ENCODE data around the gene CREB3.

CREB3 gene

DNA sequence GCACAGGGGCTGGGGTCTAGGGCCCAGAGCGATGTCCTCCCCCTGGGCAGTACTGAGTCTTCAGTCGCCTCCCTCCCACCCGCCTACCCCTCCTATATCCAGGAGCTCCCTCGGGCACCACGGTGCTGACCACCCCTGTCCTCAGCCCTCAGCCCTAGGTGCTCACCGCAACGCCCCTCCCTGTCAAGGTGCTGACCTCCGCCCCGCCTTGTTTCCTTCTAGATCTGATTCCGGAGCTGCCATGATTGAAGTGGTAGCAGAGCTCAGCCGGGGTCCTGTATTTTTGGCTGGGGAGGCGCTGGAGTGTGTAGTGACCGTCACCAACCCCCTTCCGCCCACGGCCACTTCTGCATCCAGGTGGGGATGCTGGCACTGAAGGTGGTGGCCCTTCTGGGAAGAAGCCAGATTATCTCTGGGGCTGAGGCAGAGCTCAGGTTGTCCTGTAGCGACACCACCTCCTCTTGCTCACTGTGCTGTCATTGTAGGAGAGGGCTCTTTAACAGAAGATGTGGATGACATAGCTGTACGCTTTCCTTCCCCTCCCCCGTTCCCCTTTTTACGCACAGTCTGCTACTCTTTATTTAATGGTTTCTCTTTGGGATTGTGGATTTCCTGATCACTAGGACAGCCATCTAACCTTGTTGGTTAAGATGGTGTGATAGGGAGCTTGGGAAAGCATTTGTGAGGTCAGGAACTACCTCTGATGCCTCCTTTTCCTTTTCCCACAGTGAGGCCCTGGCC is 17.2 kb downstream of the CREB3 start:
- TF ChIP-seq, protein P1, sequence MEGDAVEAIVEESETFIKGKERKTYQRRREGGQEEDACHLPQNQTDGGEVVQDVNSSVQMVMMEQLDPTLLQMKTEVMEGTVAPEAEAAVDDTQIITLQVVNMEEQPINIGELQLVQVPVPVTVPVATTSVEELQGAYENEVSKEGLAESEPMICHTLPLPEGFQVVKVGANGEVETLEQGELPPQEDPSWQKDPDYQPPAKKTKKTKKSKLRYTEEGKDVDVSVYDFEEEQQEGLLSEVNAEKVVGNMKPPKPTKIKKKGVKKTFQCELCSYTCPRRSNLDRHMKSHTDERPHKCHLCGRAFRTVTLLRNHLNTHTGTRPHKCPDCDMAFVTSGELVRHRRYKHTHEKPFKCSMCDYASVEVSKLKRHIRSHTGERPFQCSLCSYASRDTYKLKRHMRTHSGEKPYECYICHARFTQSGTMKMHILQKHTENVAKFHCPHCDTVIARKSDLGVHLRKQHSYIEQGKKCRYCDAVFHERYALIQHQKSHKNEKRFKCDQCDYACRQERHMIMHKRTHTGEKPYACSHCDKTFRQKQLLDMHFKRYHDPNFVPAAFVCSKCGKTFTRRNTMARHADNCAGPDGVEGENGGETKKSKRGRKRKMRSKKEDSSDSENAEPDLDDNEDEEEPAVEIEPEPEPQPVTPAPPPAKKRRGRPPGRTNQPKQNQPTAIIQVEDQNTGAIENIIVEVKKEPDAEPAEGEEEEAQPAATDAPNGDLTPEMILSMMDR (IDR thresholded peaks at IDR 0.05; ENCODE audit: low read depth, low read length), result no peak
- no peak for DNase-seq (ENCODE audit: extremely low read depth, low read depth)

GRCh38 chr9:35750256-35750531 is 17.7 kb downstream of the CREB3 start:
- TF ChIP-seq, protein P1 (IDR thresholded peaks at IDR 0.05; ENCODE audit: low read depth, low read length), result no peak

DNA sequence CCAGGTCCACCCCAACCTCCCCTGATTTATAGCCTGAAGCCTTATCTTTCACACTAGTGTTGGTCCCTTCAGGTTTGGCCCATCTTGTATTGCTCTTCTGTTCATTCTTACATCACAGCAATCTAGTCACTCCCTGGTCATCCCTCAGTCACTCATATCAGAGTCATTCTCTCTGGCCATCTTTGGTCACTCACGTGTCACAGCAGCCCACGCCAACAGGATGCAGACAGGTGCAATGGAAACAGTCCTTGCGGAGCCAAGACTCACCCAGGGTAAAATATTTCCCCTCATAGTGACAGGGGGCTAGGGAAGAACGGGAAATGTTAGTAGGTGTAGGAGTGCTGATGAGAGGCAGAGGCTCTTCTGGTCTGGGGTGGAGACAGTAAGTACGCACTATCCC is 21.0 kb downstream of the CREB3 start:
- no peak for DNase-seq (ENCODE audit: extremely low read depth, low read depth)
- TF ChIP-seq, protein P1 (IDR thresholded peaks at IDR 0.05; ENCODE audit: low read depth, low read length), result no peak

More at GRCh38 chr9:35750256-35750531, 17.7 kb downstream of the CREB3 start:
- DNase-seq (ENCODE audit: extremely low read depth, low read depth), result no peak

DNA sequence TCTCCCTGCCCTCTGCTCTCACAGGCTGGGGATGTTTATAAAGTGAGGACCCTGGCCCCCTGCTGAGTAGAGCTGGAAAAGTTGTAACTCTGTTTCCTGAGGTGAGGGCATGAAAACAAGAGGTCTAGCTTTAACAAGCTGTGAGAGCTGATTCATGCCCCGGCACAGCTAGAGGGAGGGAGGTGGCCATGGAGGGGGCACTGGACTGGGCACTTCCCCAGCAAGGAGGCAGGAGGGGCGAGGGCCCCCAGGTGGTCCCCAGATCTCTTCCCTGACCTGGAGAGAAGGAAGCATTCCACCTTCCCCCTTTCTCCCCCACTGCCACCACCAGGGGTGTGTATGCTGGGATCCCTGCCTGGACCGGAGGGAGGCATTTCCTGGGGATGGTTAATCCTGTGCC is 21.8 kb downstream of the CREB3 start, which contains the start of gene MSMP:
Gene MSMP, minus strand, starts transcription at position 13 of the 400 bp plus-strand sequence. CDS start 147 bp downstream, outside the sequence.
- TF ChIP-seq, protein P1 (IDR thresholded peaks at IDR 0.05; ENCODE audit: low read depth, low read length), result no peak
- no peak for DNase-seq (ENCODE audit: extremely low read depth, low read depth)

GRCh38 chr9:35755071-35755470 is 22.6 kb downstream of the CREB3 start:
- DNase-seq (ENCODE audit: extremely low read depth, low read depth), result no peak
- TF ChIP-seq, protein P1 (IDR thresholded peaks at IDR 0.05; ENCODE audit: low read depth, low read length), result no peak

DNA sequence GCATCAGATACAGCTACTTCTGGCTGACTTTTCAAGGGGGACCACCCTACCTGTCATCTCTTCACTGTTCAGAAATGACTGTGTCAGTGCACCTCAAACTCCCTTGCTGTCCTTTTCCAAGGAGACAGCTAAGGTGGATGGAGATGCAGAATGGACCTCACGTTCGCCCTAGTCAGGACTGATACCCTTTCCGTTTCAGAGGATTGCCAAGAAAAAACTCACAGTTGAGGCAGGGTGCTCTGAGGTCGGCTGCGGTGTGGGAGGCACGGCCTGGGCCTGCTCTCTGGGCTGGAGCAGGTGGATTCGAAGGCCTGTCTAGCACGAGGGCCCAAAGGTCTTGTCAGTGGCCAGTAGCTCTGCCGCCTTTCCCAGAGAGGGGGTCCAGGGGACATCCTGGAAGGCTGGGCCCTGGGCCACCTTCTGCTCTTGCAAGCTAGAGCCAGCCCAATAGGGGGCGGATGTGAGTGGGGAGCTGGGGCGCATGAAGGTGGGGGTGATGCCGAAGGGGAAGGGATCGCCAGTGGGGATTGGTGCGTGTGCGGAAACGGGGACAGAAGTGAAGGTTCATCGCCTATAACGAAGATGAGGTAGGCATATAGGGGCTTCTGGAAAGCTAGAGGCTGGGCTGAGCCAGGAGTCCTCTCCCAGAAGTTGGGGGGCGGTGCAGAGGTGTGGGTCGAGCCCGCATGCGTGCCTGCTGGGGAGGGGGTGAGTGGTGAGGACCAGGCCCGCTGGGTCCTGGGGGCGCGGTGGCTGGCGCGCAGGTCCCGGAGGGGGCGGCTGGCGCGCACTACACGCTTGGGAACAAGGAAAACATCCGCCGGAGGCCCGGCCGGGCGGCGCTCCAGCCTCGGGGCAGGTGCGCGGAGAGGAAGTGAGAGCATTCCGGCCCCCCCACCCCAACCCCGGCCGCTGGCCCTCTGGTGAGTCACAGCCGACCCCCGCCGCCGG is 24.1 kb downstream of the CREB3 start:
- TF ChIP-seq, protein P1 (IDR thresholded peaks at IDR 0.05; ENCODE audit: low read depth, low read length), result peak; percentile 57
- DNase-seq (ENCODE audit: extremely low read depth, low read depth), result no peak

Data from AG09319 (cell line).